H1 (cell line): ENCODE measurements around the gene SCAF1. TPM values are rescaled to one million over a fixed set of nuclear protein-coding genes. Genes with fewer than 3 reads are reported as not detected.

Experiments used
- GABPA ChIP-seq: IDR thresholded peaks from 2 replicates; pipeline ENCODE4 v1.6.1; 2011; ENCODE audit warnings: mild to moderate bottlenecking, low read length, moderate library complexity, borderline replicate concordance; ENCODE audit not compliant: insufficient read depth
- MAFK ChIP-seq: IDR thresholded peaks from 2 replicates; pipeline ENCODE4 v1.6.1; 2012; ENCODE audit warnings: low read depth, mild to moderate bottlenecking, improper control_type of control experiment, low read length
- SUZ12 ChIP-seq: fragments of 200-600 bp; sonication (generic); IDR thresholded peaks from 2 replicates; pipeline ENCODE4 v1.6.1; 2012; ENCODE audit warnings: mild to moderate bottlenecking, inconsistent platforms, low read length, moderate library complexity, mixed read lengths
- polyA plus RNA-seq, 7 experiments: library from polyadenylated mRNA; depleted of rRNA in 3 of 7; stranded (reverse) in 5 of 7; unstranded in 2 of 7; fragments of >200 nt in 5 of 7; fragments of 200-250 nt in 2 of 7; gene quantifications; 1 replicate in 5 of 7; 2 replicates in 1 of 7; 4 replicates in 1 of 7; pipeline versions ENCODE4 v1.2.1 to v1.2.3, GENCODE V29; 2011 to 2013; ENCODE audit warnings: missing spikeins in 2 of 7, mixed read lengths in 2 of 7
- total RNA-seq: library from RNA; stranded (reverse); fragmentation: NEBNext Ultra II Directional; extraction: Animal tissue kit (Norgen Biotek cat#: 25700); gene quantifications from 2 replicates; pipeline ENCODE4 v1.2.1, GENCODE V29; 2021

The SCAF1 gene
- total and polyA plus RNA-seq, 2 of the 8 experiments (the other 6 are each of a cell fraction or from before 2014, with no cell fraction given) = 9.7 to 81.7 TPM

- no peak for TF ChIP-seq GABPA
- no peak for TF ChIP-seq SUZ12
- no peak for TF ChIP-seq MAFK
These were observed 13.8 kb downstream of the SCAF1 start (continued) for GRCh38 chr19:49655570-49656455.
